Astrocyte of the spinal cord (primary cell): ENCODE data around the gene PAWR.
A peak's percentile ranks its signal among the peaks of the same experiment; 100 is the strongest.

ENCODE experiments used
- DNase-seq: peaks from one replicate; pipeline ENCODE4 v3.0.0; 2011; ENCODE audit warnings: low read depth, low spot score
- H3K4me3 ChIP-seq: 2 replicates; pipeline ENCODE4 v1.5.1; 2011; ENCODE audit warnings: low read depth, mild to moderate bottlenecking, low read length, moderate library complexity
- CTCF ChIP-seq: IDR thresholded peaks from 2 replicates; pipeline ENCODE4 v1.5.1; 2012; ENCODE audit warnings: low read depth, mild to moderate bottlenecking, low read length, inconsistent platforms
- in situ Hi-C: cut with HindIII; loops from 2 replicates; pipeline ENCODE4 v1.10.0; 2017; ENCODE audit warnings: low sequenced_read_pairs

Gene PAWR

DNA sequence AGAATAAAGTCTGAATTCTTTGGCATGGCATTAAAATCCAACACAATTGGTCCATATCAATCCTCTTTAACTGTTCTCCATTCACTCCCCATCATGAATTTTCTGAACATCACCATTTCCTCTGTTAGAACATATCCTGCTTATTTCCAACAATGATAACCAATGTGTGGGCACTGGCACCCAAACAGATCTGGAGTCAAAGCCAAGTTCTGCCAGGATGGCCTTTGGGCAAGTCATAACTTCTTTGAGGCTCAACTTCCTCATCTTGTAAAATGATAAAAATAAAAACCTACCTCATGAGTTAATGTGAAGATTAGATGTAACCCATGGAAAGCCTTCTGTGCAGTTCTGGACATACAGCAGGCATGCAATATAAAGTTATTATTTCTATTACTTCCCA is 12.5 kb downstream of the PAWR start:
- TF ChIP-seq CTCF, result no peak
- DNase-seq, result no peak
- no peak overlapping the region for H3K4me3 ChIP-seq
- in situ Hi-C loops, result no loop called here

DNA sequence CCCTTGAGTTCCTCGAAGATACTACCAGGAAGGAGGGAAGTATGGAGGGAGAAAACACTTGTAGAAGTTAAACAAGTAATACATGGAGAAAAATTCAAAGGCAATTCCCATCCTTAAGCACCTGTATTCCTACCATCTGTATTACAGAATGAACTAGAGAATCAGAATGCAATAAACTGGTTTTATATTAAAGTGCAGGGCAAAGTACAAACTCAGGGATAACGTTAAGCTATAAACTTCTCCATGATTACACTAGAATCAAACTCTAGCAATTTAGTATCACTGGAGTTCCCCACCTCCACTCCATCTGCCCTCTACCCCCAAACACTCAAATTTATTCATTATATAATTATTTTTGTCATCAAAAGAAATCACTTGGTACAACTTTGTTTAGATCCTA is 13.1 kb downstream of the PAWR start:
- H3K4me3 ChIP-seq, result no peak overlapping the region
- in situ Hi-C loops, result no loop called here
- no peak for DNase-seq
- TF ChIP-seq CTCF, result no peak

DNA sequence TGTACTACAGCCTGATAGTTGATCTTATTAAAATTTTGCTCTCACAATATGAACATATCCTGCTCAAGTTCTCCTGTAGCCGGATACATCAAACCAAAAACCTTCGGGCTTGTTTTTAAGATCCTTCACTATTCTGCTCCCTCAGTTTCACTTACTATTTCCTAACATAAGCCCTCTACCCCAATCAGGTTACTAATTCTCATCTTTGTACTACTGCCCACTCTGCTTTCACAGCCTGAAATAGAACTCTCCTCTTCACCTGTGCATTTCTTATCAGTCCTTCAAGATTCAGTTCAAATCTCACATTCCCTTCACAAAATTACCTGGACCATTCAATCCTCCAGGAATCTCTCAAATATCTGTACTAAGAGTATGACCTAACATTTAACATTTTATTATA is 14.2 kb downstream of the PAWR start:
- no peak for TF ChIP-seq CTCF
- no peak overlapping the region for H3K4me3 ChIP-seq
- in situ Hi-C loops, result no loop called here
- DNase-seq, result no peak

DNA sequence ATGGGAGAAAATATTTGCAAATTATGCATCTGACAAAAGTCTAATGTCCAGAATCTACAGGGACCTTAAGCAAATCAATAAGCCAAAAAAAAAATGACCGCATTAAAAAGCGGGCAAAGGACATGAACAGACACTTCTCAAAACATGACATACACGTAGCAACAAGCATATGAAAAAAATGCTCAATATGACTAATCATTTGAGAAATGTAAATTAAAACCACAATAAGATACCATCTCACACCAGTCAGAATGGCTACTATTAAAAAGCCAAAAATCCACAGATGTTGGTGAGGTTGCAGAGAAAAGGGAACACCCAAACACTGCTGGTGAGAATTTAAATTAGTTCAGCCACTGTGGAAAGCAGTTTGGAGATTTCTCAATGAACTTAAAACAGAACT is 16.1 kb downstream of the PAWR start:
- no peak for TF ChIP-seq CTCF
- in situ Hi-C loops, result no loop called here
- peak; percentile 55 for DNase-seq
- H3K4me3 ChIP-seq, result no peak overlapping the region

DNA sequence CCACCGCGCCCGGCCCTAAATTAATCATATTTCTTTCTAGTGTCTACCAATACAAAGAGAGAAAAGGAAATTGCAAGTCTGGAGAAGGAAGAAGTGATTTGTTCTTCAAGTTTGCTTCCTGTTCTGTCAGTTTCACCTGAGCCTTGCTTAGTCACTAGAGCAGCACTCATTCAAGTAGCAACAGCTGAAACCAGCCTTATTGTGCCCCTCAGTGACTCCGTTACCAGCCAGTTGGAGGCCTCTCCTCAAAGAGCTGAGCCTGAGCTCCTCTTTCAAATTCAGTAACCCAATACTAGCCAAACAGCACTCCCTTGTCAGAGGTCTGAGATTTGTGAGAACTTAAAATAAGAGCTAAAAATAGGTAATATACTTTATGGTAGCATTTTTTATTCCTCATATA is 17.4 kb downstream of the PAWR start:
- TF ChIP-seq CTCF, result no peak
- no peak for DNase-seq
- H3K4me3 ChIP-seq, result no peak overlapping the region
- in situ Hi-C loops, result no loop called here

DNA sequence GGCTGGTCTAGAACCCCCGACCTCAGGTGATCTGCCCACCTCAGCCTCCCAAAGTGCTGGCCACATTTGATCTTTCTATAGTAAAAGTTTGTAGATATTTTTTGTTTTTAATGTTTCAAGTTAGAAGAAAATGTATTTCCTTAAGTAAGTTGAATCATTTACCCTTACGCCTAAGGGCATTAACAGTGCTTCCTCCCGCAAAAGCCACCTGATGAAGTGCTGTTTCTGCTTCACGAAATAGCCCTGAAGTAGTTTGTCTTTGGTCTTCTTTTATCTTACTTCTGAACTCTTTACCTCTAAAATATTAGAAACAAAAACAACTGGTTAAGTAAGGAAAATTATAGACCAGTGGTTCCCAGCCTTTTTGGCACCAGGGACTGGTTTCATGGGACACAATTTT is 22.7 kb downstream of the PAWR start:
- in situ Hi-C loops, result no loop called here
- no peak overlapping the region for H3K4me3 ChIP-seq
- no peak for DNase-seq
- TF ChIP-seq CTCF, result no peak
